Measurements from ENCODE around the gene SLC35A5. TPM values are rescaled to one million over a fixed set of nuclear protein-coding genes. Genes with fewer than 3 reads are reported as not detected.

SLC35A5 gene
- total RNA-seq, 1 donor from 2014 or later: 20.9 TPM

- no peak overlapping the region for H3K4me3 ChIP-seq (ENCODE audit: low read depth, low read length)
- no peak for TF ChIP-seq CTCF (conservative IDR thresholded peaks at IDR 0.05; ENCODE audit: low read depth, low read length)
- no peak for DNase-seq (ENCODE audit: low read depth)
These were observed 44.3 kb downstream of the SLC35A5 start for GRCh38 chr3:112606098-112606497.

DNA sequence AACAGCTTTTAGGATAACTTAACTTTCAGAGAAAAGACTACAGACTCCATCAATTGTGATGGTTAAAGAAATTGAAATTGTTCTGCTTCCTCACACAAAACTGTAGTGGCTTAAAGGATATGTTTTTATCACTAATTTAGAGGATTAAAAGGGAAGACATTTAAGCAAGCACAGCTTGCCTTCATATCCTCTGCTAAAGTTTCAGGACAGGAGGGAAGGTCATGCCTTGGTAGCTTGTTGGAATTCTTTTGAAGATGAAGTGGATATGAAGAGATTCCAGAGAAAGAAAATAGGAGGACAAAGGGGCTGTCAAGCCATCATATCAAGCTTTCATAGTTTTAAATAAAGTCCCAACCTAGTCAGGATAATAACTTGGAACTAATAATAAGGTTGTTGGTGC is 46.0 kb downstream of the SLC35A5 start:
- H3K4me3 ChIP-seq (ENCODE audit: low read depth, low read length): no peak overlapping the region
- TF ChIP-seq CTCF (conservative IDR thresholded peaks at IDR 0.05; ENCODE audit: low read depth, low read length): no peak
- no peak for DNase-seq (ENCODE audit: low read depth)

DNA sequence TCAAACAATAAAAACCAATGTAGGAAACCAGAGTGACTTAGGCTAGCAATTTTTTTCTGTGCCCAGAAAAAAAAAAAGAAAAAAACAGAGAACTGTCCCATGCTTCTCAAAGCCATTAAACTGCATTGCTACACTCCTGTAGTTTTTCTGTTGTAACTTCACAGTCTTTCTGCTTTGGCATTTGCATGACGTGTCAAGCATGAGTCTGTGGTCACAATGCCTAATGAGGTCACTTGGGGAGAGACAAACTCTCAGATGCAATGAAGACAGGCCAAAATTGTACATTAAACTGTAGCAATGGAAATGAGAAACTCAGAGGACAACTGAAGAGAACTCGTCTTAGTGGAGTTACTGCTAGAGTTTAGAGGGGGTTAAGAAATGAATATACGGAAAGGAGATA is 48.3 kb downstream of the SLC35A5 start:
- no peak for TF ChIP-seq CTCF (conservative IDR thresholded peaks at IDR 0.05; ENCODE audit: low read depth, low read length)
- DNase-seq (ENCODE audit: low read depth): peak; percentile 26
- H3K4me3 ChIP-seq (ENCODE audit: low read depth, low read length): no peak overlapping the region

DNA sequence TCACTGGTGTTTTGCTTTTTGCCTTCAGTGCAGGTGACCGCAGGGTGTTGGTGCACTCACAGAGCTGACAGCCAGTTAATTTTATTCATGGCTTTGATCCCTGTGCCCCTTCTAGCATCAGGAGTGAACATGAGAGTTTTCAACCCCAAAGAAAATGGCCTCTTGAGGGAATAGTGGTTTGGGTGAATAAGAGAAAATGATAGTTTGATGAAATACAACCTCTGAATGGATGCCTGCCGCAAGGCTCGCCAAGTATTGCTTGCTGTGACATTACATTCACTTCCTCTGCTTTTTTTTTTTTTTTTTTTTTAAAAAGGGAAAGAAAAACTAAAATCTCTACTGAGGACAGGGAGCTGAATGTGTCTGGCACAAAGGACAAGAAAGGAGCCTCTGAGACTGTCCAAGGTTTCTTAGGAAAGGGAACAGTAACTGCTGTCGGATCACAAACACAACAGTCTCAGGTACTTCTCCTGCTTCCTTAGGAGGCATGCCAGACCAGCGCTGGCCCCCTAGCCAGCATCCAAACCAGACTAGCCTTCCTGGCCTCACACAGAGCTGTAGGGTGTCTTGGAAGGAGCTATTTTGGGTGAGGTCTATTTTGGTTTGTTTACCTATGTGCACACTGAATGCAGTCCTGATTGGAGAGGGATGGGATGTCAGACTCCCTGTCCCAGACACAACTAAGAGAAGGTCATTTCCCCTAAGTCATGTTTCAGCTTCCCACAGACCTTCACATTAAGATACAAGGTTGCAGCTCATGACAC is 50.1 kb downstream of the SLC35A5 start:
- DNase-seq (ENCODE audit: low read depth): no peak
- H3K4me3 ChIP-seq (ENCODE audit: low read depth, low read length): no peak overlapping the region
- no peak for TF ChIP-seq CTCF (conservative IDR thresholded peaks at IDR 0.05; ENCODE audit: low read depth, low read length)

DNA sequence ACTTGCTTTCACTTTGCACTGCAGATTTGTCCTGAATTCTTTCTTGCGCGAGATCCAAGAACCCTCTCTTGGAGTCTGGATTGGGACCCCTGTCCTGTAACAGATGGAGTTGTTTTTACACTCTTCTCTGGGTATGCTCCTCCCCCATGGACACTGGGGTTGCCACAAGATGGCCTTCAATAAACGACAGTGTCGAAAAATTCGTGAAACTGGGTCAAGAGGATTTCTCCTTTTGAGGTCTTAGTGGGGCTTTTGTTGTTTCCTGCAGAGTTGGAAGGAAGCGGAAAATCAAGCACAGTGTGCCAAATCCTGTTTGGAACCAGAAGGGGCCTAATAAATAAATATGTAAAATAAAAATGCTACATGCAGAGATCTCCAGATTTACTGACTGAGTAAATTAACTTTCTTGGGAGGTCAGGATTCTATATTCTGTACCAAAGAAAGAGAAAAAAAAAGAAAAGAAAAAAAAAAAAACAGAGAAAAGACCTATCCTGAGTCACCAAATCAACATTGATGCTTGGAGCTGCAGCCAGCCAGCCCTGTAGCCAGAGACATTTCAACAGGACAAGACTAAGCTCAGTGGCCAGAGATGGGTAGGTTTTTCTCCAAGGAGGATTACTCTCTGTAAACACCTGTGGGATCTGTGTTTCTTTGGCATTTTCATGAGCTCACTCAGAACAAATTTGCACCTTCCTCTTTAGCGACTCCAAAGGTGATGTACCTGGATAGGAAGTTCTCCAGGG is 54.3 kb downstream of the SLC35A5 start:
- DNase-seq (ENCODE audit: low read depth): no peak
- no peak for TF ChIP-seq CTCF (conservative IDR thresholded peaks at IDR 0.05; ENCODE audit: low read depth, low read length)
- H3K4me3 ChIP-seq (ENCODE audit: low read depth, low read length): no peak overlapping the region

- H3K4me3 ChIP-seq (ENCODE audit: low read depth, low read length): no peak overlapping the region
- no peak for TF ChIP-seq CTCF (conservative IDR thresholded peaks at IDR 0.05; ENCODE audit: low read depth, low read length)
- DNase-seq (ENCODE audit: low read depth): no peak
These were observed 55.4 kb downstream of the SLC35A5 start for GRCh38 chr3:112617285-112617684.

Data from epithelial cell of proximal tubule (primary cell).